Measurements from ENCODE around the gene HYCC1.

The HYCC1 gene

GRCh38 chr7:22992874-22993840 is 20.8 kb downstream of the HYCC1 start:
- Histone ChIP-seq H4K20me1 (ENCODE audit: insufficient read depth, low read length) (peaks cover 3% of the 10 kb centered on the region; the same call in 1 of the 2 replicates), H3K4me3 (ENCODE audit: low read depth, low read length, poor library complexity, severe bottlenecking) (no peak overlapping the region), H3K9ac (ENCODE audit: low read length) (no peak overlapping the region), H3K36me3 (ENCODE audit: insufficient read depth, low read length) (no peaks in the 10 kb centered on the region), H3K79me2 (ENCODE audit: insufficient read depth, low read length) (0 out of 2 replicates have a peak, but pooled peaks cover 3% of the 10 kb centered on the region), H3K27me3 (ENCODE audit: insufficient read depth, low read length) (no peaks in the 10 kb centered on the region), H2AFZ (ENCODE audit: low read length) (no peak overlapping the region), H3K4me2 (ENCODE audit: low read length) (no peak overlapping the region), H3K4me1 (ENCODE audit: insufficient read depth, low read length, severe bottlenecking) (peaks cover 14% of the 10 kb centered on the region), H3K9me3 (ENCODE audit: low read length) (no peaks in the 10 kb centered on the region), H3K9me2 (ENCODE audit: low read depth, low read length) (no peaks in the 10 kb centered on the region), H3K27ac (ENCODE audit: low read depth, low read length, poor library complexity, severe bottlenecking) (no peak overlapping the region), H3F3A (ENCODE audit: insufficient read depth, low read length) (no peaks in the 10 kb centered on the region)
- TF ChIP-seq CTCF (IDR thresholded peaks at IDR 0.05; ENCODE audit: low read length): no peak

GRCh38 chr7:22990588-22990949 is 23.4 kb downstream of the HYCC1 start:
- Histone ChIP-seq H3K36me3 (ENCODE audit: insufficient read depth, low read length) (no peaks in the 10 kb centered on the region), H3K4me2 (ENCODE audit: low read length) (no peak overlapping the region), H3K9me3 (ENCODE audit: low read length) (no peaks in the 10 kb centered on the region), H3F3A (ENCODE audit: insufficient read depth, low read length) (no peaks in the 10 kb centered on the region), H3K27me3 (ENCODE audit: insufficient read depth, low read length) (no peaks in the 10 kb centered on the region), H3K4me3 (ENCODE audit: low read depth, low read length, poor library complexity, severe bottlenecking) (no peak overlapping the region), H4K20me1 (ENCODE audit: insufficient read depth, low read length) (no peaks in the 10 kb centered on the region), H3K4me1 (ENCODE audit: insufficient read depth, low read length, severe bottlenecking) (peaks cover 14% of the 10 kb centered on the region), H3K9me2 (ENCODE audit: low read depth, low read length) (no peaks in the 10 kb centered on the region), H3K9ac (ENCODE audit: low read length) (no peak overlapping the region), H3K27ac (ENCODE audit: low read depth, low read length, poor library complexity, severe bottlenecking) (no peak overlapping the region), H3K79me2 (ENCODE audit: insufficient read depth, low read length) (0 out of 2 replicates have a peak, but pooled peaks cover 3% of the 10 kb centered on the region), H2AFZ (ENCODE audit: low read length) (no peak overlapping the region)
- TF ChIP-seq CTCF (IDR thresholded peaks at IDR 0.05; ENCODE audit: low read length): no peak
- no peak for TF ChIP-seq EZH2 (IDR thresholded peaks at IDR 0.05; ENCODE audit: borderline replicate concordance, low read length)

GRCh38 chr7:22989643-22990587 is 24.0 kb downstream of the HYCC1 start:
- Histone ChIP-seq H3K4me1 (ENCODE audit: insufficient read depth, low read length, severe bottlenecking) (peaks cover 14% of the 10 kb centered on the region), H2AFZ (ENCODE audit: low read length) (no peak overlapping the region), H3K9me3 (ENCODE audit: low read length) (no peaks in the 10 kb centered on the region), H3K4me3 (ENCODE audit: low read depth, low read length, poor library complexity, severe bottlenecking) (no peak overlapping the region), H3K36me3 (ENCODE audit: insufficient read depth, low read length) (no peaks in the 10 kb centered on the region), H3F3A (ENCODE audit: insufficient read depth, low read length) (no peaks in the 10 kb centered on the region), H3K9me2 (ENCODE audit: low read depth, low read length) (no peaks in the 10 kb centered on the region), H3K27me3 (ENCODE audit: insufficient read depth, low read length) (no peaks in the 10 kb centered on the region), H4K20me1 (ENCODE audit: insufficient read depth, low read length) (no peaks in the 10 kb centered on the region), H3K4me2 (ENCODE audit: low read length) (no peak overlapping the region), H3K79me2 (ENCODE audit: insufficient read depth, low read length) (0 out of 2 replicates have a peak, but pooled peaks cover 3% of the 10 kb centered on the region), H3K9ac (ENCODE audit: low read length) (no peak overlapping the region), H3K27ac (ENCODE audit: low read depth, low read length, poor library complexity, severe bottlenecking) (peak overlapping the region; percentile 11)
- TF ChIP-seq EZH2 (IDR thresholded peaks at IDR 0.05; ENCODE audit: borderline replicate concordance, low read length) (no peak), CTCF (IDR thresholded peaks at IDR 0.05; ENCODE audit: low read length) (no peak)
